Neuronal stem cell (in vitro differentiated cells): ENCODE data around the gene SVIL.

Source experiments
- DNase-seq: peaks from one replicate; pipeline ENCODE4 v3.0.0-alpha.2; 2013; ENCODE audit warnings: low spot score
- H2AFZ ChIP-seq: one replicate; pipeline ENCODE4 v1.6.1; 2013; ENCODE audit warnings: mild to moderate bottlenecking, low read length, inconsistent platforms
- H2AK5ac ChIP-seq: 2 replicates; pipeline ENCODE4 v1.6.1; 2013; ENCODE audit warnings: low read depth, mild to moderate bottlenecking, inconsistent platforms, low read length, moderate library complexity, mixed read lengths
- H2BK120ac ChIP-seq: 2 replicates; pipeline ENCODE4 v1.6.1; 2013; ENCODE audit warnings: low read depth, mild to moderate bottlenecking, inconsistent platforms, low read length, moderate library complexity, mixed read lengths
- H2BK12ac ChIP-seq: one replicate; pipeline ENCODE4 v1.6.1; 2013; ENCODE audit warnings: low read length, inconsistent platforms
- H2BK15ac ChIP-seq: 2 replicates; pipeline ENCODE4 v1.6.1; 2013; ENCODE audit warnings: mild to moderate bottlenecking, low read length, inconsistent platforms, mixed read lengths
- H2BK5ac ChIP-seq: one replicate; pipeline ENCODE4 v1.6.1; 2013; ENCODE audit warnings: inconsistent platforms, mild to moderate bottlenecking, low read length, moderate library complexity
- H3K14ac ChIP-seq: one replicate; pipeline ENCODE4 v1.6.1; 2013; ENCODE audit warnings: low read length, inconsistent platforms
- H3K18ac ChIP-seq: 2 replicates; pipeline ENCODE4 v1.6.1; 2013; ENCODE audit warnings: low read length, inconsistent platforms
- H3K23ac ChIP-seq: 2 replicates; pipeline ENCODE4 v1.6.1; 2013; ENCODE audit warnings: low read depth, mild to moderate bottlenecking, mixed read lengths, low read length, inconsistent platforms; ENCODE audit not compliant: poor library complexity
- H3K27ac ChIP-seq: replicated peaks from 3 replicates; pipeline ENCODE4 v1.5.1; 2013; ENCODE audit warnings: low read length, inconsistent platforms
- H3K27me3 ChIP-seq, 3 experiments: 2 replicates each; pipeline ENCODE4 v1.6.1; 2013; ENCODE audit warnings: low read length in 3 of 3, mild to moderate bottlenecking in 2 of 3, inconsistent platforms in 1 of 3, low read depth in 1 of 3, mixed read lengths in 1 of 3, moderate library complexity in 1 of 3; ENCODE audit not compliant: control insufficient read depth in 3 of 3, insufficient read depth in 3 of 3
- H3K36me3 ChIP-seq, 2 donors: replicated peaks in 1 of 2; 2 replicates each; pipeline ENCODE4 v1.6.1; 2013; ENCODE audit warnings: low read length in 2 of 2; ENCODE audit not compliant: control insufficient read depth in 2 of 2, insufficient read depth in 2 of 2
- H3K4ac ChIP-seq: 2 replicates; pipeline ENCODE4 v1.6.1; 2013; ENCODE audit warnings: inconsistent platforms, mild to moderate bottlenecking, low read length, moderate library complexity
- H3K4me1 ChIP-seq, 2 donors: 1 replicate in 1 of 2; 2 replicates in 1 of 2; pipeline ENCODE4 v1.6.1; 2013; ENCODE audit warnings: low read length in 2 of 2, low read depth in 1 of 2; ENCODE audit not compliant: control insufficient read depth in 2 of 2, insufficient read depth in 1 of 2
- H3K4me2 ChIP-seq: one replicate; pipeline ENCODE4 v1.6.1; 2013; ENCODE audit warnings: mild to moderate bottlenecking, low read length, inconsistent platforms; ENCODE audit not compliant: insufficient read depth, poor library complexity, severe bottlenecking
- H3K4me3 ChIP-seq, 2 donors: 2 replicates each; pipeline ENCODE4 v1.5.1; 2013; ENCODE audit warnings: low read length in 2 of 2, mild to moderate bottlenecking in 2 of 2, inconsistent platforms in 1 of 2, moderate library complexity in 1 of 2
- H3K79me1 ChIP-seq: one replicate; pipeline ENCODE4 v1.6.1; 2013; ENCODE audit warnings: low read depth, mild to moderate bottlenecking, inconsistent platforms, low read length, moderate library complexity
- H3K9ac ChIP-seq: one replicate; pipeline ENCODE4 v1.6.1; 2013; ENCODE audit warnings: mild to moderate bottlenecking, low read depth, low read length, inconsistent platforms; ENCODE audit not compliant: poor library complexity
- H3K9me3 ChIP-seq, 2 donors: replicated peaks in 1 of 2; 2 replicates each; pipeline versions ENCODE3 to v1.6.1; 2013; ENCODE audit warnings: low read length in 2 of 2, mild to moderate bottlenecking in 2 of 2, inconsistent platforms in 1 of 2, low read depth in 1 of 2, mixed read lengths in 1 of 2, moderate library complexity in 1 of 2; ENCODE audit not compliant: control insufficient read depth in 2 of 2, insufficient read depth in 1 of 2
- H4K8ac ChIP-seq: one replicate; pipeline ENCODE4 v1.6.1; 2013; ENCODE audit warnings: low read depth, mild to moderate bottlenecking, inconsistent platforms, low read length, moderate library complexity
- H4K91ac ChIP-seq: one replicate; pipeline ENCODE4 v1.6.1; 2013; ENCODE audit warnings: low read length, low read depth, mild to moderate bottlenecking, inconsistent platforms; ENCODE audit not compliant: poor library complexity
- WGBS, 2 donors: extraction: QIAGEN DNeasy Blood & Tissue Kit; methylation state at CpG; one replicate each; pipeline ENCODE4 v1.1.7; 2013; ENCODE audit warnings: missing lambda C conversion rate in 2 of 2, mixed read lengths in 1 of 2; ENCODE audit not compliant: insufficient read length in 2 of 2, insufficient replicate concordance in 1 of 2; ENCODE audit errors: extremely low coverage in 2 of 2; 5-methylcytosine and 5-hydroxymethylcytosine counted together

Gene SVIL

GRCh38 chr10:29663718-29664117, 28.9 kb upstream of the SVIL start:
- H2BK15ac ChIP-seq: no peak overlapping the region
- H3K4me1 ChIP-seq: peaks cover 9 to 18% of the 10 kb centered on the region in 2 donors
- H3K4ac ChIP-seq: no peak overlapping the region
- no peak overlapping the region for H2BK120ac ChIP-seq
- no peak overlapping the region for H2AK5ac ChIP-seq
- H3K27me3 ChIP-seq: no peaks in the 10 kb centered on the region
- no peak overlapping the region for H4K8ac ChIP-seq
- no peak overlapping the region for H3K4me3 ChIP-seq
- no peak overlapping the region for H3K23ac ChIP-seq
- H2BK12ac ChIP-seq: no peak overlapping the region
- no peak overlapping the region for H2AFZ ChIP-seq
- no peak overlapping the region for H3K4me2 ChIP-seq
- H3K27ac ChIP-seq: no peak overlapping the region
- H3K14ac ChIP-seq: no peak overlapping the region
- H2BK5ac ChIP-seq: no peak overlapping the region
- no peaks in the 10 kb centered on the region for H3K9me3 ChIP-seq
- H3K9ac ChIP-seq: no peak overlapping the region
- no CpG with 5 or more reads among the region's 8 CpGs for WGBS, 2 donors
- no peak overlapping the region for H4K91ac ChIP-seq
- H3K36me3 ChIP-seq: peaks cover 0 to 3% of the 10 kb centered on the region in 2 donors
- H3K18ac ChIP-seq: no peak overlapping the region
- DNase-seq: no peak
- no peaks in the 10 kb centered on the region for H3K79me1 ChIP-seq

- no peak overlapping the region for H3K4me3 ChIP-seq
- no peak overlapping the region for H4K91ac ChIP-seq
- peaks cover 6 to 18% of the 10 kb centered on the region in 2 donors for H3K9me3 ChIP-seq
- H2BK5ac ChIP-seq: no peak overlapping the region
- H3K27me3 ChIP-seq: no peaks in the 10 kb centered on the region
- H3K4ac ChIP-seq: no peak overlapping the region
- H3K14ac ChIP-seq: no peak overlapping the region
- no peak overlapping the region for H4K8ac ChIP-seq
- no peak overlapping the region for H2AK5ac ChIP-seq
- H3K9ac ChIP-seq: no peak overlapping the region
- DNase-seq: no peak
- no peak overlapping the region for H2BK120ac ChIP-seq
- WGBS, 2 donors: no CpG with 5 or more reads among the region's 10 CpGs
- H3K23ac ChIP-seq: no peak overlapping the region
- H3K36me3 ChIP-seq: peaks cover 17 to 19% of the 10 kb centered on the region in 2 donors
- no peak overlapping the region for H3K18ac ChIP-seq
- peak overlapping the region; percentile 49 for H3K27ac ChIP-seq
- no peak overlapping the region for H2BK15ac ChIP-seq
- H2BK12ac ChIP-seq: no peak overlapping the region
- no peaks in the 10 kb centered on the region for H3K79me1 ChIP-seq
- H3K4me2 ChIP-seq: no peak overlapping the region
- H3K4me1 ChIP-seq: peaks cover 7 to 14% of the 10 kb centered on the region in 2 donors
- H2AFZ ChIP-seq: no peak overlapping the region
Observed at GRCh38 chr10:29658984-29659965, 24.5 kb upstream of the SVIL start.

GRCh38 chr10:29657719-29658274, 23.0 kb upstream of the SVIL start:
- H2BK12ac ChIP-seq: no peak overlapping the region
- H2AK5ac ChIP-seq: no peak overlapping the region
- no CpG with 5 or more reads among the region's 9 CpGs for WGBS, 2 donors
- no peak overlapping the region for H2AFZ ChIP-seq
- peaks cover 14 to 19% of the 10 kb centered on the region in 2 donors for H3K36me3 ChIP-seq
- H3K79me1 ChIP-seq: no peaks in the 10 kb centered on the region
- no peak overlapping the region for H4K8ac ChIP-seq
- no peak overlapping the region for H3K18ac ChIP-seq
- no peak for DNase-seq
- H3K4me2 ChIP-seq: no peak overlapping the region
- no peak overlapping the region for H3K4ac ChIP-seq
- H4K91ac ChIP-seq: no peak overlapping the region
- H3K4me1 ChIP-seq: peaks cover 7 to 14% of the 10 kb centered on the region in 2 donors
- H3K9ac ChIP-seq: no peak overlapping the region
- no peaks in the 10 kb centered on the region for H3K27me3 ChIP-seq
- H3K23ac ChIP-seq: no peak overlapping the region
- no peak overlapping the region for H3K27ac ChIP-seq
- no peak overlapping the region for H3K4me3 ChIP-seq
- no peak overlapping the region for H2BK5ac ChIP-seq
- no peak overlapping the region for H2BK15ac ChIP-seq
- no peak overlapping the region for H3K14ac ChIP-seq
- no peak overlapping the region for H2BK120ac ChIP-seq
- H3K9me3 ChIP-seq: peaks cover 6 to 18% of the 10 kb centered on the region in 2 donors

GRCh38 chr10:29656451-29656992, 21.8 kb upstream of the SVIL start:
- Histone ChIP-seq H3K9me3 (peaks cover 6 to 18% of the 10 kb centered on the region in 2 donors), H3K14ac (no peak overlapping the region), H2BK15ac (no peak overlapping the region), H2BK12ac (no peak overlapping the region), H3K27ac (no peak overlapping the region), H4K8ac (no peak overlapping the region), H2AFZ (no peak overlapping the region), H3K79me1 (no peaks in the 10 kb centered on the region), H3K4ac (no peak overlapping the region), H2AK5ac (no peak overlapping the region), H2BK120ac (no peak overlapping the region), H3K4me1 (peaks cover 7 to 11% of the 10 kb centered on the region in 2 donors), H3K36me3 (peaks cover 14 to 19% of the 10 kb centered on the region in 2 donors), H3K4me2 (no peak overlapping the region), H3K23ac (no peak overlapping the region), H4K91ac (no peak overlapping the region), H2BK5ac (no peak overlapping the region), H3K9ac (no peak overlapping the region), H3K27me3 (no peaks in the 10 kb centered on the region), H3K4me3 (no peak overlapping the region), H3K18ac (no peak overlapping the region)
- no CpG with 5 or more reads among the region's 2 CpGs for WGBS, 2 donors
- DNase-seq: no peak
